ENCODE measurements around the gene COPS9.

GRCh38 chr2:240137596-240138253 is 1.6 kb upstream of the COPS9 start:
- no peak for TF ChIP-seq CTCF (conservative IDR thresholded peaks at IDR 0.05 in 1 of 2, IDR thresholded peaks at IDR 0.05 in 1 of 2; ENCODE audit: extremely low read depth in 1 of 2, insufficient read depth in 1 of 2, low read depth in 1 of 2, low read length in 2 of 2)
- no peak for TF ChIP-seq EZH2 (IDR thresholded peaks at IDR 0.05; ENCODE audit: borderline replicate concordance, low read length)
